ENCODE data around the gene CMTM3. TPM values are rescaled to one million over a fixed set of nuclear protein-coding genes. Genes with fewer than 3 reads are reported as not detected.

The CMTM3 gene
- total RNA-seq, 1 experiment from 2014 or later: 39.2 TPM

- Histone ChIP-seq H3K23ac (ENCODE audit: insufficient read length, low read depth, low read length) (no peak overlapping the region), H4K91ac (ENCODE audit: insufficient read length, low read depth, low read length) (no peak overlapping the region), H3K27ac (ENCODE audit: insufficient read length, low read depth, low read length) (no peak overlapping the region), H2BK5ac (ENCODE audit: insufficient read length, low read length) (no peak overlapping the region), H3K14ac (ENCODE audit: insufficient read depth, low read length) (no peak overlapping the region), H2AFZ (ENCODE audit: low read length) (no peak overlapping the region), H3K23me2 (ENCODE audit: insufficient read length, low read depth, low read length, poor library complexity, severe bottlenecking) (no peaks in the 10 kb centered on the region), H3K9ac (ENCODE audit: extremely low read depth, insufficient read length, low read length) (no peak overlapping the region), H2BK15ac (ENCODE audit: low read depth, low read length) (no peak overlapping the region), H4K5ac (ENCODE audit: insufficient read length, low read depth, low read length) (no peak overlapping the region), H4K20me1 (ENCODE audit: control insufficient read depth, insufficient read depth, insufficient read length) (no peaks in the 10 kb centered on the region), H4K8ac (replicated peaks; ENCODE audit: insufficient read length, low read depth, low read length) (no peak overlapping the region), H3K56ac (ENCODE audit: insufficient read length, low read depth, low read length) (no peak overlapping the region), H2AK5ac (ENCODE audit: insufficient read length, low read length) (no peak overlapping the region), H2BK12ac (ENCODE audit: insufficient read length, low read depth, low read length) (no peak overlapping the region), H3K79me2 (ENCODE audit: insufficient read depth, low read length) (no peaks in the 10 kb centered on the region), H3T11ph (ENCODE audit: low read length) (no peak overlapping the region), H3K9me3 (ENCODE audit: control insufficient read depth, low read depth, low read length) (no peaks in the 10 kb centered on the region), H2BK120ac (ENCODE audit: low read depth, low read length, poor library complexity, severe bottlenecking) (no peak overlapping the region), H3K4me1 (ENCODE audit: insufficient read depth, low read length) (no peaks in the 10 kb centered on the region; the same call in 1 of the 2 replicates), H3K4ac (ENCODE audit: low read depth, low read length) (no peak overlapping the region), H3K79me1 (ENCODE audit: insufficient read depth, low read depth, low read length, poor library complexity, severe bottlenecking) (no peaks in the 10 kb centered on the region), H3K27me3 (ENCODE audit: insufficient read depth, low read length) (peaks cover 13% of the 10 kb centered on the region; the same call in 1 of the 2 replicates), H2BK20ac (ENCODE audit: low read depth, low read length, poor library complexity, severe bottlenecking) (no peak overlapping the region), H3K4me2 (ENCODE audit: insufficient read depth, insufficient read length, low read length) (no peak overlapping the region), H3K18ac (ENCODE audit: insufficient read length, low read depth, low read length) (no peak overlapping the region)
- no peak overlapping the region; a peak in 1 of 7 replicates for H3K27ac Mint-ChIP-seq
- no peaks in the 10 kb centered on the region for H3K36me3 Mint-ChIP-seq (ENCODE audit: insufficient read depth in 1 of 3, low read depth in 3 of 3)
- H3K27me3 Mint-ChIP-seq (ENCODE audit: low read depth): peaks cover 31% of the 10 kb centered on the region
- no CpG with 5 or more reads among the region's 3 CpGs for WGBS (ENCODE audit: extremely low coverage, insufficient read length, low lambda C conversion rate)
- H3K9me3 Mint-ChIP-seq: no peaks in the 10 kb centered on the region
- H3K4me3 Mint-ChIP-seq: no peak overlapping the region
- H3K4me1 Mint-ChIP-seq: peaks cover 10 to 12% of the 10 kb centered on the region in 2 experiments
- no peak for DNase-seq
- TF ChIP-seq CTCF (conservative IDR thresholded peaks at IDR 0.05): no peak
These were observed 29.4 kb upstream of the CMTM3 start for GRCh38 chr16:66575060-66575459.
